H9 (cell line): ENCODE data around the gene IQCE. TPM values are rescaled to one million over a fixed set of nuclear protein-coding genes. Genes with fewer than 3 reads are reported as not detected.

Experiments
- DNase-seq: peaks from one replicate; pipeline ENCODE4 v3.0.0-alpha.2; 2017
- H2AFZ ChIP-seq: one replicate; pipeline ENCODE4 v1.6.1; 2013; ENCODE audit warnings: mild to moderate bottlenecking, low read length, control low read depth, moderate library complexity
- H2AK5ac ChIP-seq: 2 replicates; pipeline ENCODE4 v1.6.1; 2013; ENCODE audit warnings: low read length, control low read depth, mixed read lengths; ENCODE audit not compliant: insufficient read length
- H2BK120ac ChIP-seq: one replicate; pipeline ENCODE4 v1.6.1; 2013; ENCODE audit warnings: low read depth, mild to moderate bottlenecking, low read length, control low read depth, inconsistent platforms; ENCODE audit not compliant: poor library complexity, severe bottlenecking
- H2BK12ac ChIP-seq: 2 replicates; pipeline ENCODE4 v1.6.1; 2013; ENCODE audit warnings: low read length, control low read depth, mixed read lengths, low read depth; ENCODE audit not compliant: insufficient read length
- H2BK15ac ChIP-seq: 2 replicates; pipeline ENCODE4 v1.6.1; 2013; ENCODE audit warnings: low read depth, low read length, control low read depth
- H2BK20ac ChIP-seq: one replicate; pipeline ENCODE4 v1.6.1; 2013; ENCODE audit warnings: low read depth, mild to moderate bottlenecking, low read length, control low read depth, inconsistent platforms; ENCODE audit not compliant: poor library complexity, severe bottlenecking
- H2BK5ac ChIP-seq: 2 replicates; pipeline ENCODE4 v1.6.1; 2013; ENCODE audit warnings: low read length, control low read depth, mixed read lengths; ENCODE audit not compliant: insufficient read length
- H3K14ac ChIP-seq: 2 replicates; pipeline ENCODE4 v1.6.1; 2013; ENCODE audit warnings: low read length, control low read depth; ENCODE audit not compliant: insufficient read depth
- H3K18ac ChIP-seq: 2 replicates; pipeline ENCODE4 v1.6.1; 2013; ENCODE audit warnings: low read depth, mild to moderate bottlenecking, mixed read lengths, low read length, control low read depth; ENCODE audit not compliant: insufficient read length
- H3K23ac ChIP-seq: 2 replicates; pipeline ENCODE4 v1.6.1; 2013; ENCODE audit warnings: low read length, control low read depth, mixed read lengths, low read depth; ENCODE audit not compliant: insufficient read length
- H3K23me2 ChIP-seq: 2 replicates; pipeline ENCODE4 v1.6.1; 2013; ENCODE audit warnings: low read depth, mild to moderate bottlenecking, mixed read lengths, low read length, control low read depth; ENCODE audit not compliant: insufficient read length, poor library complexity, severe bottlenecking
- H3K27ac ChIP-seq: 2 replicates; pipeline ENCODE4 v1.5.1; 2013; ENCODE audit warnings: low read length, control low read depth, mixed read lengths, low read depth; ENCODE audit not compliant: insufficient read length
- H3K27me3 ChIP-seq: 2 replicates; pipeline ENCODE4 v1.6.1; 2013; ENCODE audit warnings: low read length, control low read depth, inconsistent platforms; ENCODE audit not compliant: insufficient read depth
- H3K4ac ChIP-seq: 2 replicates; pipeline ENCODE4 v1.6.1; 2013; ENCODE audit warnings: low read depth, mild to moderate bottlenecking, control low read depth, inconsistent platforms, low read length, moderate library complexity
- H3K4me1 ChIP-seq: 2 replicates; pipeline ENCODE4 v1.6.1; 2013; ENCODE audit warnings: low read length, control low read depth, inconsistent platforms; ENCODE audit not compliant: insufficient read depth
- H3K4me2 ChIP-seq: 2 replicates; pipeline ENCODE4 v1.6.1; 2013; ENCODE audit warnings: low read length, control low read depth, mixed read lengths; ENCODE audit not compliant: insufficient read length, insufficient read depth
- H3K56ac ChIP-seq: 2 replicates; pipeline ENCODE4 v1.6.1; 2013; ENCODE audit warnings: low read depth, mild to moderate bottlenecking, mixed read lengths, low read length, control low read depth; ENCODE audit not compliant: insufficient read length
- H3K79me1 ChIP-seq: 2 replicates; pipeline ENCODE4 v1.6.1; 2013; ENCODE audit warnings: low read depth, mild to moderate bottlenecking, moderate library complexity, low read length, control low read depth, inconsistent platforms; ENCODE audit not compliant: insufficient read depth, poor library complexity, severe bottlenecking
- H3K79me2 ChIP-seq: 2 replicates; pipeline ENCODE4 v1.6.1; 2013; ENCODE audit warnings: low read length, control low read depth, inconsistent platforms; ENCODE audit not compliant: insufficient read depth
- H3K9ac ChIP-seq: 2 replicates; pipeline ENCODE4 v1.6.1; 2013; ENCODE audit warnings: low read length, control low read depth, mixed read lengths; ENCODE audit not compliant: insufficient read length; ENCODE audit errors: extremely low read depth
- H3K9me3 ChIP-seq: one replicate; pipeline ENCODE4 v1.6.1; 2013; ENCODE audit warnings: low read depth, low read length, inconsistent platforms; ENCODE audit not compliant: control insufficient read depth
- H3T11ph ChIP-seq: one replicate; pipeline ENCODE4 v1.6.1; 2013; ENCODE audit warnings: mild to moderate bottlenecking, low read length, control low read depth, inconsistent platforms
- H4K20me1 ChIP-seq: one replicate; pipeline ENCODE4 v1.6.1; 2013; ENCODE audit not compliant: control insufficient read depth, insufficient read length, insufficient read depth
- H4K5ac ChIP-seq: 2 replicates; pipeline ENCODE4 v1.6.1; 2013; ENCODE audit warnings: low read depth, mild to moderate bottlenecking, mixed read lengths, low read length, control low read depth; ENCODE audit not compliant: insufficient read length
- H4K8ac ChIP-seq: replicated peaks from 2 replicates; pipeline ENCODE4 v1.6.1; 2013; ENCODE audit warnings: low read length, control low read depth, mixed read lengths, low read depth; ENCODE audit not compliant: insufficient read length
- H4K91ac ChIP-seq: 2 replicates; pipeline ENCODE4 v1.6.1; 2013; ENCODE audit warnings: low read depth, mild to moderate bottlenecking, moderate library complexity, mixed read lengths, low read length, control low read depth; ENCODE audit not compliant: insufficient read length
- H3K27ac Mint-ChIP-seq, 3 experiments: 2 replicates in 2 of 3; 3 replicates in 1 of 3; pipeline ENCODE4 v1.8.0; 2020 to 2021; ENCODE audit warnings: mixed read lengths in 3 of 3, mild to moderate bottlenecking in 1 of 3, moderate library complexity in 1 of 3
- H3K27me3 Mint-ChIP-seq: 2 replicates; pipeline ENCODE4 v1.8.0; 2021; ENCODE audit warnings: low read depth, mild to moderate bottlenecking, moderate library complexity, mixed read lengths
- H3K36me3 Mint-ChIP-seq, 3 experiments: 2 replicates in 2 of 3; 3 replicates in 1 of 3; pipeline ENCODE4 v1.8.0; 2020 to 2021; ENCODE audit warnings: low read depth in 3 of 3, mixed read lengths in 3 of 3; ENCODE audit not compliant: insufficient read depth in 1 of 3
- H3K4me1 Mint-ChIP-seq, 2 experiments: 2 replicates each; pipeline ENCODE4 v1.8.0; 2020; ENCODE audit warnings: mixed read lengths in 2 of 2
- H3K4me3 Mint-ChIP-seq, 2 experiments: 2 replicates in 1 of 2; 3 replicates in 1 of 2; pipeline ENCODE4 v1.8.0; 2020 to 2021; ENCODE audit warnings: mild to moderate bottlenecking in 2 of 2, mixed read lengths in 2 of 2, moderate library complexity in 1 of 2
- H3K9me3 Mint-ChIP-seq, 2 experiments: 2 replicates in 1 of 2; 3 replicates in 1 of 2; pipeline ENCODE4 v1.8.0; 2020; ENCODE audit warnings: mild to moderate bottlenecking in 2 of 2, mixed read lengths in 2 of 2, moderate library complexity in 1 of 2
- WGBS: extraction: QIAGEN DNeasy Blood & Tissue Kit; methylation state at CpG from one replicate; pipeline ENCODE4 v1.1.7; 2013; ENCODE audit warnings: missing lambda C conversion rate, low lambda C conversion rate, mixed read lengths; ENCODE audit not compliant: insufficient read length; ENCODE audit errors: extremely low coverage; 5-methylcytosine and 5-hydroxymethylcytosine counted together
- total RNA-seq: library from RNA; stranded (reverse); gene quantifications from 2 replicates; pipeline ENCODE4 v1.2.1, GENCODE V29; 2021
- TF ChIP-seq, protein P1 (sequence below): fragments of 200-600 bp; sonication (generic); conservative IDR thresholded peaks from 3 replicates; pipeline ENCODE4 v1.8.0; 2021; ENCODE audit warnings: antibody characterized with exemption, mild to moderate bottlenecking

IQCE gene
- total RNA-seq, 1 experiment from 2014 or later, result 7.0 TPM

GRCh38 chr7:2571409-2571808 lies 12.6 kb downstream of the IQCE start:
- Histone ChIP-seq H2BK20ac (no peak overlapping the region), H3K4me1 (no peaks in the 10 kb centered on the region), H4K20me1 (no peaks in the 10 kb centered on the region), H3T11ph (no peak overlapping the region), H3K79me2 (no peaks in the 10 kb centered on the region), H3K23ac (no peak overlapping the region), H3K4ac (no peak overlapping the region), H3K56ac (no peak overlapping the region), H3K27ac (no peak overlapping the region), H3K23me2 (no peaks in the 10 kb centered on the region), H4K8ac (no peak overlapping the region), H3K18ac (no peak overlapping the region), H3K9me3 (no peaks in the 10 kb centered on the region), H3K14ac (no peak overlapping the region), H4K5ac (no peak overlapping the region), H2BK120ac (no peak overlapping the region), H2AK5ac (no peak overlapping the region), H2AFZ (no peak overlapping the region), H2BK15ac (no peak overlapping the region), H4K91ac (no peak overlapping the region), H3K27me3 (no peaks in the 10 kb centered on the region), H2BK12ac (no peak overlapping the region), H3K79me1 (no peaks in the 10 kb centered on the region), H3K9ac (no peak overlapping the region), H3K4me2 (no peak overlapping the region), H2BK5ac (no peak overlapping the region)
- no CpG with 5 or more reads among the region's 15 CpGs for WGBS
- Mint-ChIP-seq H3K27me3 (no peaks in the 10 kb centered on the region), H3K4me3 (no peak overlapping the region), H3K9me3 (peaks cover 0 to 3% of the 10 kb centered on the region in 2 experiments; a peak in 2 of 5 replicates), H3K27ac (peak overlapping the region in 1 of 3 experiments; percentile 46; a peak in 1 of 7 replicates), H3K36me3 (peaks cover 0 to 3% (median 0%) of the 10 kb centered on the region in 3 experiments; a peak in 2 of 7 replicates), H3K4me1 (peaks cover 9 to 14% of the 10 kb centered on the region in 2 experiments)
- DNase-seq, result no peak
- TF ChIP-seq, protein P1, sequence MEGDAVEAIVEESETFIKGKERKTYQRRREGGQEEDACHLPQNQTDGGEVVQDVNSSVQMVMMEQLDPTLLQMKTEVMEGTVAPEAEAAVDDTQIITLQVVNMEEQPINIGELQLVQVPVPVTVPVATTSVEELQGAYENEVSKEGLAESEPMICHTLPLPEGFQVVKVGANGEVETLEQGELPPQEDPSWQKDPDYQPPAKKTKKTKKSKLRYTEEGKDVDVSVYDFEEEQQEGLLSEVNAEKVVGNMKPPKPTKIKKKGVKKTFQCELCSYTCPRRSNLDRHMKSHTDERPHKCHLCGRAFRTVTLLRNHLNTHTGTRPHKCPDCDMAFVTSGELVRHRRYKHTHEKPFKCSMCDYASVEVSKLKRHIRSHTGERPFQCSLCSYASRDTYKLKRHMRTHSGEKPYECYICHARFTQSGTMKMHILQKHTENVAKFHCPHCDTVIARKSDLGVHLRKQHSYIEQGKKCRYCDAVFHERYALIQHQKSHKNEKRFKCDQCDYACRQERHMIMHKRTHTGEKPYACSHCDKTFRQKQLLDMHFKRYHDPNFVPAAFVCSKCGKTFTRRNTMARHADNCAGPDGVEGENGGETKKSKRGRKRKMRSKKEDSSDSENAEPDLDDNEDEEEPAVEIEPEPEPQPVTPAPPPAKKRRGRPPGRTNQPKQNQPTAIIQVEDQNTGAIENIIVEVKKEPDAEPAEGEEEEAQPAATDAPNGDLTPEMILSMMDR, result no peak
